ENCODE results near the gene PEX14.

Gene PEX14

DNA sequence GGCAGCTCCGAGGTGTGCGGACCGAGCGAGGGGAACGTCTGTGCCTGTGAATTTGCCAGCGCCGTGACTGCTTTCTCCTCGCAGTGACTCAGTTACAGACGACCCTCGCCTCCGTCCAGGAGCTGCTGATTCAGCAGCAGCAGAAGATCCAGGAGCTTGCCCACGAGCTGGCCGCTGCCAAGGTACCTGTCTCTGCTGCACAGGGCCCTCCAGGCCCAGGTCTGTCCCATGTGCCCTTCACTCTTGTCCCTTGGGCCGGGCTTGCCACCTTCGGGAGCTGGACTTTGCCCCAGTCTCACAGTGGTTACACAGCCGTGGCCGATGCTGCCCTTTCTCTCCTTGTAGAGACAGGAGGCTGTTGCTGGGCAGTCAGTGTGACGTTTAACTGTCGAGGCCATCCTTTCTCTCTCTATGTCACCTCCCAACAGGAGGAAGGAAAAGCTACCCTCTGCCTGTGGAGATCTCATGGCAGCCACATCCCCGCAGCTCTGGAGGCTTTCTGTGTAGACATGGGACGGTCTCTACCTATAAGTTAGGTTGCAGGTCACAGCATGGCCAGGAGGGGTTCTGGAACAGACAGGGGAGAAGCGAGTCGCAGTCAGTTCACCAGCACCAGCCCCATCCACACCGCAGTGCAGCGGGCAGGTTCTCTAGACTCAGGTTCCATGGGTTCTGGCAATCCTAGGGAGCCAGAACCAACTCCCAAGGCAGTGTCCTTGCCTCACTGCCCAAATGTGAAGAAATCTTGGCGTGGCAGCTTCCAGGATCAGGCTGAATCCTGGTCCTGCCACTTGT, 149.7 kb downstream of the PEX14 start:
- DNase-seq: no peak

DNA sequence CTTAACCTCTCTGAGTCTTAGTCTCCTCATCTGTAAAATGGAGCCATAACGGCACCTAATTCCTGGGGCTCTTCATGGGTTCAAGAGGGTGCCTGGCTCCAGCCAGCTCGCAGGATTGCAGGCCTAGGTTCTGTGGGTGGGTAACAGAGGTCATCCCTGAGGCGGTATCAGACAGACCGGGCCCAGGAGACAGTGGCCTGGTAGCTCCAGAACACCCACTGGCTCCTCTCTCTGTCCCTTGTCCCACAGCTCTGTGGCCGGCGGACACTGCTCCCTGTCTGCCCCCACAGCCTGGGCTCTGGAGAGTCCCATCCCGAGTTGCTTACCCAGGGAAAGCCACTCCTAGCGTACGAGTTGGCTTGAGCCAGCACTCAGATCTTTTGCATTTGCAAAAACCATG, 150.3 kb downstream of the PEX14 start:
- DNase-seq: no peak

DNA sequence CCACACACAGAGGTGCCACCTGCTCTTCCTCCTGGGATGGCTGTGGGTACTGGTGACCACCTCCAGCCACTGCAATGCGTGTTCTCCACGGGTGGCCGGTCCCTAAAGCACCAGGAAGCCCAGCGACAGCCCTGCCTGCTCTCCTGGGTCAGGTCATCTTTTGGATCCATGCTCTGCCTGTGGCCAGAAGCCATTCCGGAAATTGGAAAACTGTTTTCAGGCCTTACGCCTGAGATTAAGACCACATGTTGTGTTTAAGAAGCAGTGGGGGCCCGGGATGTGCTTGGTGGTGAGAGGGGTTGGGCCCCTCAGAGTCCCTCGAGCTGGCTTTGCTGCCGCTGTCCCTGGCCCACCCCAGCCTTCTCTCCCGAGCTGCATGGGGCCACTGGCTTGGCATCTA, 150.8 kb downstream of the PEX14 start:
- no peak for DNase-seq

DNA sequence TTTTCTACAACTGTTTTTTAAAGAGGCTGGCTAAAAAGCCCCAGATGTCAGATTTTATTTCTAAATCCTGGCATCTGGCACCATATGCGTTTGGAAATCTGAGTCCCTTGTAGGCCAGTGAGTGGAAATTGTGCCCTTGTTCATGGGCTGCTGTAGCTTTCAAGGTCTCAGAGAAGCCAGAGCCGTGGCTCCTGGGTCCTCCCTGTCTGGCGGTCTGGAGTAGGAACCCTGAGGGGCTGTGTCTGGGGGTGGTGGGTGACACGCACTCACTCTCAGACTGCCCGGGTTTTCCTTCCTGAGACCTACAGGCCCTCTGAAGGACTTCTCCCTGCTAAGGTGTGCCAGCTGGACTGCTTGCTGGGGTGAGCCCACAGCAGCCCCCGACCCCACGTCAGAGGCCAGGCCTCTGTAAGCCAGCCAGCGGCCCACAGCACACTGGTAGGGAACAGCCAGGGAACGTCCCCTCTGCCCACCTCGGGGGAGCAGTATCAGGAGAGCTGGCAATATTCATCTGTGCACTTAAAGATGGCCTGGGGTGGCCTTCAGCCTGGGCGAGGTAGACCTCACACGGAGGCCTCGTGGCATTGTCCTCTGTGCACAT, 151.5 kb downstream of the PEX14 start:
- no peak for DNase-seq

DNA sequence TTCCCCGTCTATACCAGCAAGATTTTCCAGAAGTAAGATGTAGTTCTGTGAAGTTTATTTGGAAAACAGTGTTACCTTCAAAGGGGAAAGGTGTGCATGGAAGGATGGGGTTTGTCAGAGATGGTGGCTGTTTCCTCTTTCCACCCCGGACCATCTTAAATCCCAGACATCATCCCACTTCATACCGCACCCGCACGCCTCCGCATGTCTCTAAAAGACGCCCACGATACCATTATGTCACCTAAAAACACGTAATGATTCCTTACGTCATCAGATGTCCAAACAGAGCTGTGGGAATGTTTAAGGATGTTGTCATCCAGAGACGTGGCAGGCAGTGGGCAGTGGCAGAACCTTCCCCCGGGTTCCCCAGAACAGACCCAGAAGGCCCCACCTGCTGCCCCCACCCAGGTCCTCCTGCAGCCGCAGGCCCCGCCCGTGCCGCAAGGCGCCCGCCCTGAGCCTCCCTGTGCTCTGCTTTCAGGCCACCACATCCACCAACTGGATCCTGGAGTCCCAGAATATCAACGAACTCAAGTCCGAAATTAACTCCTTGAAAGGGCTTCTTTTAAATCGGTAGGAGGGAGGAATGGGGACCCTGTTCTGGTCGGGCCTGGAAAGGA, 152.2 kb downstream of the PEX14 start:
- no peak for DNase-seq

DNA sequence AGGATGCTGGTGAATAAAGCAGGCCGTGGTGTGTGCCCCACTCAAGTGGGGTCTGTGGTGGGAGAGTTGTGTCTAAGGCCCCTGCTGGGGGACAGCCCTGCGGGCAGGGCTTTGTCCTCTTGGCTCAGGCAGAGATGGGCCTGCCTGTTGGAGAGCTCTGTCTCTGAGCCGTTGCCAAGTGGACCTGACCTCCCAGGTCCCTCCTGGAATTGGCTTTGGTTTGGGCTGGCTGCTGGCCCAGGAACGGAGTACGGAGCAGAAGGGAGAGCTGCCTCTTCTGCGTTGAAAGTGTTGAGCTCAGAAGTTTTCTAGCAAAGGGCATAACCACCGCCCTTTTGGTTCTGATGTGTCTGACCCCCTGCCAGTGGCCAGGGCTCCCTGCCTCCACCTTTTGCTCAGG, 153.9 kb downstream of the PEX14 start:
- no peak for DNase-seq

DNA sequence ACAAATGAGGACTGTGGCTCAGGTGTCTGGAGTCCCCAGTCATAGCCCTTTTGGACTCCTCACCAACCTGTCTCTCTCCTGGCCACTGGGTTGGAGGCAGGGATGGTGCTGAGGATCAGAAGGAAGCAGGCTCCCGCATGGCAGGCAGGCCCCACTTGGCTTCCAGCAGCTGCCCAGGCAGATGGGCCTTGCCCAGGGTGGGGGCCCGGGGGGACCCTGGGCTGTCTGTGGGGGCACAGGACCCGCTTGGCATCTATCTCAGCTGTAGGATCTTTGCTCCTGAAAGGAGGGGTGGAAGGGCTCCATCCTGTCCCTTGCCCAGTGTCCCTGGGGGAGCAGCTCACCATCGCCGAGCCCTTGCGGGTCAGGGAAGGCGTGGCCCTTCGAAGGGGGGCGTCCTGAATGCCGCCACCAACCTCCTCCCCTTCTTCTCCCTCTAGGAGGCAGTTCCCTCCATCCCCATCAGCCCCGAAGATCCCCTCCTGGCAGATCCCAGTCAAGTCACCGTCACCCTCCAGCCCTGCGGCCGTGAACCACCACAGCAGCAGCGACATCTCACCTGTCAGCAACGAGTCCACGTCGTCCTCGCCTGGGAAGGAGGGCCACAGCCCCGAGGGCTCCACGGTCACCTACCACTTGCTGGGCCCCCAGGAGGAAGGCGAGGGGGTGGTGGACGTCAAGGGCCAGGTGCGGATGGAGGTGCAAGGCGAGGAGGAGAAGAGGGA, 154.5 kb downstream of the PEX14 start:
- DNase-seq: no peak

DNA sequence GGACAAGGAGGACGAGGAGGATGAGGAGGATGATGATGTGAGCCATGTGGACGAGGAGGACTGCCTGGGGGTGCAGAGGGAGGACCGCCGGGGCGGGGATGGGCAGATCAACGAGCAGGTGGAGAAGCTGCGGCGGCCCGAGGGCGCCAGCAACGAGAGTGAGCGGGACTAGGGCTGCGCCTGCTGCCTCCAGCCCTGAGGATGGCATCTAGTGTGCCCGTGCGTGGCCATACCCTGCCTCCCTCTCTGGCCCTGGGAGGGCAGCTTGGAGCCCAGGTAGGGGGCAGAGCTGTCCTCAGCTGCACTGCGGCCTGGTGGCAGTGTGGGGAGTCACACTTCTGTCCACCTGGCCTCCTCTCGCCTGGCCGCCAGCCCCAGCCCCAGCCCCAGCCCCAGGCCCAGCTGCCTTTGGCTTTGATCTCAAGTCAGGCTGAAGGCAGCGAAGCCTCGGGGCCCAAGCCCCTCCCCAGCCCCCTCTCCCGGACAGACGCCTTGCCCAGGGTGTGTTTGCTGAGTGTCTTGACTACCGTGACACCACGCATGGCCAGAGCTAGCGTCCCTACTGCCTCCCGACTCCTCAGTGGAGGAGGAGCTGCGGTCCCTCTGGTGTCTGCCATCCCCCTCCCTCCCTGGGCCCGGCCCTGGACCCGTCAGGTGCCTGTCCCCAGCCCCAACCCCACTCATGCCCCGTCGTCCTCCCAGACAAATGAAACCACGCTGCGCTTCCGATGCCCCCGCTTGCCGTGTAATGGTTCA, 155.2 kb downstream of the PEX14 start:
- DNase-seq: no peak

DNA sequence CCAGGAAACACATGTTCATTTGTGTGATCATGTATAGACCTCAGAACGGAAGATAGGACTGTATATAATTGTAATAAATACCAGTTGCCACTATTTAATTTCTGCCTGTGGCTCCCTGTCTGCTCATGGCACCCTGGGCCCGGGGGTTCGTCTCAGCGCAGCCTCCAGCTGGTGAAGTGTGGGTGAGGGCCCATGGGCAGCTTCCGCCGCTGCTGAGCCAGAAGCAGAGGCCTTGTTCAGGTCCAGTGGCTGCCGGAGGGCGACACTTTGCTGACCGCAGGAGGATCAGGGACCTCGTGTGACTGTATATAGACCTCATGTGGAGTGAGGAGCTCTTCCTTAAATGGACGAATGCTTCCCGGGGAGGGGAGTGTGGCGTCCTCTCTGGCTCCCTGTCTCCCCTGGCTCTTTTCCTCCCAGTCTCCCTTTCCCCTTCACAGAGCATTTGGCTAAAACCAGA, 155.9 kb downstream of the PEX14 start:
- DNase-seq: no peak

DNA sequence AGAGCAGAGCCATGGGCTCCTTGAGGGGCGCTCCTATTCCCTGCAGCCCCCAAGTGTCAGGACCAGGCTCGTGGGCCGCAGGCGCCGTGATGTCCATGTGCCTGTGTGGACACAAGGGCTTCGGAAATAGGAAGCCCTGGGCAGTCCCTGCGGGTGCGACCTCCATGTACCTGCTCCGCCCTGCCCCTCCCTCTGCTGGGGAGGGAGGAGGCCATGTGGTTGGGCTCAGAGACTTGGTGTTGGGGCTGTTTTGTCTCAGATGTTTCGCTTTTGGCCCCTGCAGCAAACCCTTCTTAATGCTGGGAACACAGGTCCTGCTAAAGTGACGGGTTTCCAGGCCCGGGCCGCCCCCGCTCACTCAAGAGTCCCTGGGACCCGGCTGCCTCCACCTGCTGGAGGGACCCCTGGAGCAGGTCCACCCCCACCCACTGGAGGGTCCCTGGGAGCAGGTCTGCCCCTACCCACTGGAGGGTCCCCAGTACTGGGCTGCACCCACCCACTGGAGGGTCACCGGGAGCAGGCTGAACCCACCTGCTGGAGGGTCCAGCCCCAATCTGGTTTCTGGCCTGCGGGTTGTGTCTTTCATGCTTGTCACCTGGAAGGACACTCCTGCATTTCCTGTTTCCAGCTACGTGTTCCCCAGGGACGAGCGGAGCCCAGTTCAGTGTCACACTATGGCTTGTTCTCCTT, 156.5 kb downstream of the PEX14 start:
- DNase-seq: no peak

DNA sequence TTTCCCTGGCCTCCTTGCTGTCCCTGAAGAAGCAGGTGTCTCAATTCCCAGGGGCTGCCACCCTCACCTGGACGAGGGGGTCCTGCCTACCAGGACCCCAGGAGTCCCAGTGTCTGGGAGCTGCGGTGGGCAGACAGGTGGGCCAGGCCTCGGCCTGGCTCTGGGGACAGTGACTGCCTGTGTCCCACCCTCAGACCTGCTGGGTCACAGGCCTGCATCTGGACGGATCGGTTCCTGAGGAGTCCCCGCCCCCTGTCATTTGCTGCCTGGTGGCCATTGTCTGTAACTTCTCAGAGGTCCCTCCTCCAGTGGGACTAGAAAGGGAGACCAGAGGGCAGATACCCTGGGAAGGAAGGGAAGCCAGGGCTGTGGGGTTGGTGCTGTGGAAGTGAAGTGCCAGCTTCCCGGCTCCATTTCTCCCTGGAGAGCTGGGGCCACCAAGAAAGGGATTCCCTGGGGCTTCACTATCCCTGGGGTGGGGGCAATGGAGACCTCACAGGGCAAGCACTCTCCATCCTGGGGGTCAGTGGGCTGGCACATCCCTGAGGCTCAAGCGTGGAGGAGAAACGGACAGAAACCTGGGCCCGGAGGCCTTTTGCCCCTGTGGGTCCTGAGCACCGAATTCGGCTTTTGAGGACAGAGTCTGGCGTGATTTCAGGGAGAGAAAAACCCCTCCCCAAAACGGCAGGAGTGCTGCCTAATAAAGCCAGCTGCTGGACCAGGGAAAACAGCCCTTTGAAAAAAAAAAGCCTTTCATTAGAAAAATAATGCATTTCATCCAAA, 157.3 kb downstream of the PEX14 start:
- DNase-seq: no peak

DNA sequence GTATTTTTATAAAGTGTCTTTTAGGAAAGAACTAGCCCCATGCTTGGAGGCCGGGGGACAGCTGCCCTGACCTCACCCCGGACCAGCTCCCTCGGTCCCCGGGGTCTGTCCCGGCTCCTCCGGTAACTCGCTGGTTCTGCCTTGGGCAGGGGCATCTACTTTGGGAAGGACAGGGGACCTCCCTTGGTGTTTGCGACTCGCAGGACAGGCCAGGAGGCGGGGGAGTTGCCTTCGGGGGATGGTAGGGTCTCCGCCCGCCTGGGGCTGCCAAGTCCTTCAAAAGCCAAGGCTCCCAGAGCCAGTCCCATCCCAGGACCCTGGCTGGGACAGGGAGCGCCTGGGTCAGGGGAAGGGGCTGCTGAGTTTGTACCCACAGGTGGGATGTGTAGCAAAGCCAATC, 157.9 kb downstream of the PEX14 start:
- DNase-seq: no peak

DNA sequence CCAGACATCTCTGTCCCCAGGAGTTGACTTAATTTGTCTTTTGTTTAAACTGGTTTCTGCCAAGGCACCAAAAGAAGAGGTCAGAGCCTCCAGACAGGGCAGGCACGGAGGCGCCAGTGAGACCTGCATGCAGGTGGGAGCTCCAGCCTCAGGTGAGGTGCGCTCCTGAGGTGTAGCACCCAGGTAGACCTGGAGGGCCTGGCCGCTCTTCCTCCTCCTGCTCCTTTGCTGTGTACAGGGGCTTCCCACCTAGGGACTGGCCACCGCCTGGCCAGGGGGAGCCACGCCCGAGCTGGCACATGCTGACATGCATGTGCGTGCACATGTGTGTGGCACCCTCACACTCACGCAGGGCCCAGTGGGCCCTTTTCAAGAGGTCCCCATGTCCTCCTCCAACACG, 158.7 kb downstream of the PEX14 start:
- DNase-seq: no peak

DNA sequence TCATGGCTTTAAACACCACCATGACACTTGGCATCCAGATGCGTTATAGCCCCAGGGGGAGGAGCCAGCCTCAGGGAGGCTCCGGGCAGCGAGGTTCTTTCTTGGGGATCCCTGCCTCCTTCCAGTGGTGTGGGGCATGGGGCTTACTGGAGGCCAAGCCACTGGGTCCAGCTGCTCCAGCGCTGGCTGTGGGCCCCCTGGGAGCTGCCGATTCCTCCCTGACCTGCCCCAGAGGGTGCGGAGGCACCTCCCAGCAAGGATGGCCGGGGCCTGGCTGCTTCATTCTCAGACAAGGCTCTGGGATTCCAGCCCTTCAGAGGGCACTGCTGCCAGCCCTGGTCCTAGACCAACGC, 159.3 kb downstream of the PEX14 start:
- DNase-seq: no peak

DNA sequence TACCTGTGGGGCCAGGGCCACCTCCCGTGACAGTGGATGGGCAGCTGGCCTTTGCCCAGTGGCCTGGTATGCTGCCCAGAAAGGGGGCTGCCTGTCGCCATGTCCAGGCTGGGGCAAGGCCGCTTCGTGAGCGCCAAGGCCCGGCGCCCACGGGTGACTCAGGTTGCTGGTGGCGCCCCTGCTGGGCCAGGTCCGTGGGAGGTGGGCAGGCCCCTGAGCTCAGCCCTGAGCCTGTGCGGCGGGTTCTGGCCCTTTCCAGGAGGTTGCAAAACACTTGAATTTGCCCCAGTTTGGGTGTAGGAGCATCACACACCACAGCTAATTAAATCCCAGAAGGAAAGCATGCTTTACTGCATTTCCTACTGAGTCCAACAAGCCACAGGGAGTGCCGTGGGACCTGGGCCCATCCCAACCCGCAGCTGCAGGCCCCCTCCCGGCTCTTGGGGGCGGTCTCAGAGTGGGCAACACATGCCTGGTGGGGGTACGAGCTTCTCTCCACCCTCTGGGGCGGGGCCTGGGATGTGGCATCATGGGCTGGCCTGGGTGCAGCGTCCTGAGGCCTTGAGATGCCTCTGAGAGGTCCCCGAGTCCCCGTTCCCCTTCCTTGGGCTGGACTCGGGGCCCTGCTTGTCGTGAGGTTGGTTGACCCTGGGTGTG, 159.8 kb downstream of the PEX14 start:
- no peak for DNase-seq

DNA sequence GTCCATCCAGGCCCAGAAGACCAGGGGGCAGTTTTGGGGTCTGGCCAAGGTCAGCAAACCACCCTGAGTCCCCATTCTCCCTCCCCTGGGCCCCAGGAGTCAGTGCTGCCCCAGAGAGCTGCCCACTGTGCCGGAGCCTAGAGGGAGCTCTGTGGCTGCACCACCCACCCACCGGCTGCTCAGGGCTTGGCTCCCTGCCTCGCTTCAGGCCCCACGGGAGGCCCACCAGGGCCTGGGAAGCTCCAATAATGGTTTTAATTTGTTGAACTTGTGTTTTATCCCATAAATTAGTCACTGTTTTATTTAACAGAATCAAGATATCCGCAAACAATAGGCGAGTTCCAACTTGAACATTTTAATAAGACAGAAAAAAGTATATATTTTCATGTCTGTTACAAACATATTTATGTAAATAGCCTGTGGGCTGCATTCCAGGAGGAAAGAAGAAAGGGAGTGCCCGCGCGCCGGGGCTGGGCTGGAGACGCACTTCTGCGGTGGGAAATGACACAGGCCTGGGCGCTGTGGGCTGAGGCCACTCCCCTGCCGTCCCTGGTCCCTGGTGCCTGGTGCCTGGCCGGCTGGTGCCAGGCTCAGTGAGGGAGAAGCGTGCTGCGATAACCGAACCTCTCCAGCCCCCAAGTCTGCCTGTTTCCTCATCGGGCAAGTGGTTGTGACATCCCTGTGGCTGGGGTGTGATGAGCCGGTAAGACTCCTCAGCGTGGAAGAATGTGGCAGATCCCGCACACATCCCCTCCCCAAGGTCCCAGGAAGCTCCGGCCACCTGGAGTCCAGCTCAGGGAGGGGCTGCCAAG, 160.5 kb downstream of the PEX14 start:
- no peak for DNase-seq

DNA sequence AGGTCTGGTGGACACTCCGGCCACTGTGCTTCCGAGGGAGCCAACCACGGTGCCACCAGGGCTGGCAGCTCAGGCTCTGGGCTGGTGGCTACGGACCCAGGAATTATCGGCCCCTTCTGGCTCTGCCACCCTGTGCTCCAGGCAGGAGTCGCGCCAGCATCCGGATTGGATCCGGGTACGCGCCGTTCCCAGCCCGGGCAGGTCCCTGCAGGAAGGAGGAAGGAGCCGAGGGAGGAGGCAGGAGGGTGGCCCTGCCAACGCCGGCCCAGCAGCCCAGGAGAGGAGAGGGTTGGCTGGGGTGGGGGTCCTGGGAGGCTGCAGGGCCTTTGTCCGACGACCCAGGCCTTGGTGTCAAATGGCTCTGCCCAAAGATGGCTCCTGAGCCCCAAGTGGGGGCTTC, 161.2 kb downstream of the PEX14 start:
- no peak for DNase-seq

DNA sequence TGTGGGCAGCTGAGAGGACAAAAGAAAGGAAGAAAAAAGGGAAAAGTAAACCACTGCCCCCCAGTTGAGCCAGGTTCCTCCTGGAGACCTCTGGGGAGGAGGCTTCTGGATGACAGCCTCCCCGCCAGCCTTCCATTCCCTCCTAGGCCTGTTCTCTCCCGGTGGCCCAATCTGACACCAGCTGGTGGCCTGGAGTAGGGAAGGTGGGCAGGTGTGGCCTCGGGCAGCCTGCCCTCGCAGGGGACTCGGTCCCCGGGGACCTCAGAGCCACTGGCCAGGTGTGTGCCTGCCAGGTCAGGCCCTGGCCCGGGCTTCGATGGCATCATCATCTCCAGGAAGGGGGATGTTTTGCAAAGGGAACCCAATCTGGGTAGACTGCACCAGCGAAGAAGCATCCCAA, 162.7 kb downstream of the PEX14 start:
- no peak for DNase-seq

DNA sequence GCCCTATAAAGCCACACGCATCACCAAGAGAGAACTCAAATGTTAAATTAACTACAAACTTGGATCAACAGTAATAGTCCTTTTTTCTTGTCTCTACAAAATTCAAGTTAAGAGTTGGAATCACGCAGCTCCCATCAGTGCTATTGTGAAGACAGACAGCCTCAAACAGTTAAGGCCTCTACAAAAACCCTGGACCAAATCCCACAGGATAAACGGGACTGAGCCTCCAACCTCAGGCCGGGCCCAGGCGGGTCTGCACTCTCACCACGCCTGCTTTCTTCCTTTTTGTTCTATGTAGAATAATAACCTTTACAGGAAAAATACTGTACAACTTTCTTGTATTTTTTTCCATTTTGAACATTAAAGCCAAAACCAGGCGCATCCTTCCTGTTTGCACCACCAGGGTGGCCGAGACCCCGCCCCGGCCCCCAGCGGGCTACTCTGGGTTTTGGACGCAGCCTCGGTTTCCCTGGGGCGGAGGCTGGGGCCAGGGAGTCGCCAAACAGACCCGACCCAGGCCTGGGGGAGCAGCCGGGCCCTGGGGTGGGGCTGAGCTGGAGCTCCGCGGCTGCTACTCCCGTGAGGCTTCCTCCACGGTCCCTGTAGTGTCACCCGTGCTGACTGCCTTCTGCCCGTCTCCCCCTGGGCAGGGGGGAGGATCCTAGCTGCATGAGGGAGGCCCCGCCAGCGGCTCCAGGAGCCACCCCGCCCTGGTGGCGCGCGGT, 163.2 kb downstream of the PEX14 start:
- DNase-seq: no peak

Measured in Kasumi-1 (cell line).